ENCODE data around the gene TMEM51. TPM values are rescaled to one million over a fixed set of nuclear protein-coding genes. Genes with fewer than 3 reads are reported as not detected.
A peak's percentile ranks its signal among the peaks of the same experiment; 100 is the strongest.

TMEM51 gene
- total and polyA plus RNA-seq, 2 of the 13 experiments (the other 11 are each of a cell fraction or from before 2014, with no cell fraction given) = 12.2 to 22.3 TPM

DNA sequence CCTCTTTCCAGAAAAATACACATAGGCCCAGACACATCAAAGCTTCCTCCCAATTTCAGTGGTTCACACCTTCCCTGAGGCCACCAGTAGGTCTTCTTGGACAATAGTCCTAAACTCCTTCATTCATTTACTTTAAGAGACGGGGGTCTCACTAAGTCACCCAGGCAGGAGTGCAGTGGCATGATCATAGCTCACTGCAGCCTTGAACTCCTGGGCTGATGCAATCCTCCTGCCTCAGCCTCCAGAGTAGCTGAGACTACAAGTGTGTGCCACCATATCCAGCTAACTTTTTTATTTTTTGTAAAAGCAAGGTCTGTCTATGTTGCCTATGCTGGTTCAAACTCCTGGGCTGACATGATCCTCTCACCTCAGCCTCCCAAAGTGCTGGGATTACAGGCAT is 85.2 kb downstream of the TMEM51 start:
- BruUV-seq (replicated peaks) = no TSS peak

DNA sequence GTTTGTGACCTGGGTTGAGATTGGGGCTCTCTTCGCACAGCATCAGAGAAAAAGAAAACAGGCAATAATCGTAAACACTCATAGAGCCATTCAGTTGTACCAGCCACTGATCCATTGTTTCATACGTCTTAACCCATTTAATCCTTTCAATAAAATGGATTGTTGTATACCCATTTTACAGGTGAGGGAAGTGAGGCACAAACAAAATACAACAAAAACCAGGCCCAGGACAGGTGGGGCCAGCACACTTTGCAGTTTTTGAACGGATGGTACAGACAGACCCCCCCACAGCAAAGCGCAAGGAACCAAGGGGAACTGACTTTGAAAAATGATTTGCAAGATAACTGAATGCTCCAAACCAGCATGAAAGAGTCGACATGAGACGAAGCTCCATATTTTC is 89.2 kb downstream of the TMEM51 start:
- Histone ChIP-seq H3K27ac (ENCODE audit: extremely low read length, insufficient read depth, low read length) (no peak overlapping the region), H3K4me1 (ENCODE audit: insufficient read depth, low read length) (peaks cover 8% of the 10 kb centered on the region), H3K79me2 (ENCODE audit: insufficient read depth, low read length) (no peaks in the 10 kb centered on the region), H3K9me3 (ENCODE audit: low read length) (no peaks in the 10 kb centered on the region), H3K27me3 (ENCODE audit: control insufficient read depth in 1 of 2, insufficient read depth in 2 of 2, low read length in 2 of 2) (peaks cover 3 to 54% of the 10 kb centered on the region in 2 experiments; a peak in 4 of 5 replicates), H2AFZ (ENCODE audit: low read length) (no peak overlapping the region), H3K4me3 (replicated peaks in 1 of 3; ENCODE audit: insufficient read depth in 1 of 3, low read depth in 2 of 3, low read length in 3 of 3) (no peak overlapping the region), H3K4me2 (ENCODE audit: low read depth, low read length) (no peak overlapping the region), H4K20me1 (ENCODE audit: insufficient read depth, low read length) (no peaks in the 10 kb centered on the region), H3K9ac (ENCODE audit: insufficient read depth, low read depth, low read length) (no peak overlapping the region), H3K36me3 (replicated peaks in 1 of 2; ENCODE audit: control insufficient read depth in 1 of 2, insufficient read depth in 2 of 2, low read length in 2 of 2) (no peaks in the 10 kb centered on the region)
- no peak for DNase-seq (ENCODE audit: low spot score)
- ChIA-PET CTCF (ENCODE audit: low intra/inter-chr PET ratio, low total read pairs) (no interaction called here), POLR2A (no interaction called here)
- WGBS (ENCODE audit: low lambda C conversion rate) = 48% methylated on average over 7 of the region's 7 CpGs
- ATAC-seq = no peak
- intact Hi-C loops (cut with micrococcal nuclease; ENCODE audit: unreplicated experiment) (no loop called here), in situ Hi-C loops (cut with HindIII; ENCODE audit: extremely low pct_ligation_motif_present, low pct_unique_long_range_greater_than_20kb) (no loop called here)
- no TSS peak for BruUV-seq (replicated peaks)
- TF ChIP-seq, protein P1, sequence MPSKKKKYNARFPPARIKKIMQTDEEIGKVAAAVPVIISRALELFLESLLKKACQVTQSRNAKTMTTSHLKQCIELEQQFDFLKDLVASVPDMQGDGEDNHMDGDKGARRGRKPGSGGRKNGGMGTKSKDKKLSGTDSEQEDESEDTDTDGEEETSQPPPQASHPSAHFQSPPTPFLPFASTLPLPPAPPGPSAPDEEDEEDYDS (CRISPR knock-in tag; IDR thresholded peaks at IDR 0.05) = no peak
- TF ChIP-seq ZNF629 (CRISPR knock-in tag; conservative IDR thresholded peaks at IDR 0.05) (peak; percentile 83), SP2 (CRISPR knock-in tag; IDR thresholded peaks at IDR 0.05) (no peak)
- TF ChIP-seq, protein P2, sequence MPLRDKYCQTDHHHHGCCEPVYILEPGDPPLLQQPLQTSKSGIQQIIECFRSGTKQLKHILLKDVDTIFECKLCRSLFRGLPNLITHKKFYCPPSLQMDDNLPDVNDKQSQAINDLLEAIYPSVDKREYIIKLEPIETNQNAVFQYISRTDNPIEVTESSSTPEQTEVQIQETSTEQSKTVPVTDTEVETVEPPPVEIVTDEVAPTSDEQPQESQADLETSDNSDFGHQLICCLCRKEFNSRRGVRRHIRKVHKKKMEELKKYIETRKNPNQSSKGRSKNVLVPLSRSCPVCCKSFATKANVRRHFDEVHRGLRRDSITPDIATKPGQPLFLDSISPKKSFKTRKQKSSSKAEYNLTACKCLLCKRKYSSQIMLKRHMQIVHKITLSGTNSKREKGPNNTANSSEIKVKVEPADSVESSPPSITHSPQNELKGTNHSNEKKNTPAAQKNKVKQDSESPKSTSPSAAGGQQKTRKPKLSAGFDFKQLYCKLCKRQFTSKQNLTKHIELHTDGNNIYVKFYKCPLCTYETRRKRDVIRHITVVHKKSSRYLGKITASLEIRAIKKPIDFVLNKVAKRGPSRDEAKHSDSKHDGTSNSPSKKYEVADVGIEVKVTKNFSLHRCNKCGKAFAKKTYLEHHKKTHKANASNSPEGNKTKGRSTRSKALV (CRISPR knock-in tag; IDR thresholded peaks at IDR 0.05) = no peak
- FAIRE-seq = no peak

More for the DNA sequence above, 85.2 kb downstream of the TMEM51 start:
- peaks cover 4 to 43% of the 10 kb centered on the region in 2 experiments; a peak in 3 of 5 replicates for H3K27me3 ChIP-seq (ENCODE audit: control insufficient read depth in 1 of 2, insufficient read depth in 2 of 2, low read length in 2 of 2)
- POLR2A ChIA-PET = no interaction called here
- no peak overlapping the region for H3K9ac ChIP-seq (ENCODE audit: insufficient read depth, low read depth, low read length)
- intact Hi-C loops (cut with micrococcal nuclease; ENCODE audit: unreplicated experiment) = no loop called here
- H3K4me3 ChIP-seq (replicated peaks in 1 of 3; ENCODE audit: insufficient read depth in 1 of 3, low read depth in 2 of 3, low read length in 3 of 3) = no peak overlapping the region
- 0% methylated on average over 1 of the region's 1 CpG for WGBS (ENCODE audit: low lambda C conversion rate)
- H2AFZ ChIP-seq (ENCODE audit: low read length) = no peak overlapping the region
- H4K20me1 ChIP-seq (ENCODE audit: insufficient read depth, low read length) = no peaks in the 10 kb centered on the region
- H3K27ac ChIP-seq (ENCODE audit: extremely low read length, insufficient read depth, low read length) = no peak overlapping the region
- in situ Hi-C loops (cut with HindIII; ENCODE audit: extremely low pct_ligation_motif_present, low pct_unique_long_range_greater_than_20kb) = no loop called here
- no peak overlapping the region for H3K4me2 ChIP-seq (ENCODE audit: low read depth, low read length)
- FAIRE-seq = no peak
- H3K4me1 ChIP-seq (ENCODE audit: insufficient read depth, low read length) = peaks cover 8% of the 10 kb centered on the region
- no peak for ATAC-seq
- CTCF ChIA-PET (ENCODE audit: low intra/inter-chr PET ratio, low total read pairs) = no interaction called here
- H3K9me3 ChIP-seq (ENCODE audit: low read length) = no peaks in the 10 kb centered on the region
- no peak for DNase-seq (ENCODE audit: low spot score)
- no peak for TF ChIP-seq ZNF558 (CRISPR knock-in tag; IDR thresholded peaks at IDR 0.05; ENCODE audit: borderline replicate concordance)
- TF ChIP-seq, protein P3, sequence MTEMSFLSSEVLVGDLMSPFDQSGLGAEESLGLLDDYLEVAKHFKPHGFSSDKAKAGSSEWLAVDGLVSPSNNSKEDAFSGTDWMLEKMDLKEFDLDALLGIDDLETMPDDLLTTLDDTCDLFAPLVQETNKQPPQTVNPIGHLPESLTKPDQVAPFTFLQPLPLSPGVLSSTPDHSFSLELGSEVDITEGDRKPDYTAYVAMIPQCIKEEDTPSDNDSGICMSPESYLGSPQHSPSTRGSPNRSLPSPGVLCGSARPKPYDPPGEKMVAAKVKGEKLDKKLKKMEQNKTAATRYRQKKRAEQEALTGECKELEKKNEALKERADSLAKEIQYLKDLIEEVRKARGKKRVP (CRISPR knock-in tag; IDR thresholded peaks at IDR 0.05) = peak in 1 of 2 experiments; percentile 57; a peak in 1 of 4 replicates
- H3K36me3 ChIP-seq (replicated peaks in 1 of 2; ENCODE audit: control insufficient read depth in 1 of 2, insufficient read depth in 2 of 2, low read length in 2 of 2) = no peaks in the 10 kb centered on the region
- no peaks in the 10 kb centered on the region for H3K79me2 ChIP-seq (ENCODE audit: insufficient read depth, low read length)
